Activated CD4-positive, alpha-beta T cell treated with anti-CD3 and anti-CD28 coated beads for 24 hours (primary cell): ENCODE results near the gene ZFYVE26.
"Not testable (repeated sequence)": the region's sequence is repeated elsewhere in the genome, so short reads cannot be mapped to it uniquely, and the experiment has no call there.

ENCODE experiments used
- DNase-seq, 2 donors: peaks; one replicate each; pipeline ENCODE4 v3.0.0-alpha.2; 2020; ENCODE audit warnings: low read depth in 2 of 2

Gene ZFYVE26

GRCh38 chr14:67816326-67817002 is at the start of gene ZFYVE26:
ZFYVE26 (minus strand) TSS chr14:67816590; CDS start chr14:67815963, 627 bp downstream.
- DNase-seq, result peak; percentile 77 to 79

DNA sequence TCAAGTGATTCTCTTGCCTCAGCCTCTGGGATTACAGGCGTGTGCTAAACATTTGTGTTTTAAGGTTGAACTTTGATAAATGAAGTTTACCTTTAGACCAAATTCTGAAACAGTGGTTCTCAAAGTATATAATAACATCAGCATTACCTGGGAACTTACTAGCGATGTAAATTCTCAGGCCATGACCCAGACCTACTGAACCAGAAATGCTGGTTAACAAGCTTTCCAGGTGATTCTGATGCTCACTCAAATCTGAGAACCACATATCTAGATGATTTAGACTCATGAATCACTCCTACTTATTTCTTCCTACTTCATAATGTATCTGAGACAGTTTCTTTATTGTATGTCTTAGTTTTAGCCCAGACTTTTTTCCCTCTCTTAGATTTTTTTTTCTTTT is 46.8 kb upstream of the ZFYVE26 start:
- no peak for DNase-seq

DNA sequence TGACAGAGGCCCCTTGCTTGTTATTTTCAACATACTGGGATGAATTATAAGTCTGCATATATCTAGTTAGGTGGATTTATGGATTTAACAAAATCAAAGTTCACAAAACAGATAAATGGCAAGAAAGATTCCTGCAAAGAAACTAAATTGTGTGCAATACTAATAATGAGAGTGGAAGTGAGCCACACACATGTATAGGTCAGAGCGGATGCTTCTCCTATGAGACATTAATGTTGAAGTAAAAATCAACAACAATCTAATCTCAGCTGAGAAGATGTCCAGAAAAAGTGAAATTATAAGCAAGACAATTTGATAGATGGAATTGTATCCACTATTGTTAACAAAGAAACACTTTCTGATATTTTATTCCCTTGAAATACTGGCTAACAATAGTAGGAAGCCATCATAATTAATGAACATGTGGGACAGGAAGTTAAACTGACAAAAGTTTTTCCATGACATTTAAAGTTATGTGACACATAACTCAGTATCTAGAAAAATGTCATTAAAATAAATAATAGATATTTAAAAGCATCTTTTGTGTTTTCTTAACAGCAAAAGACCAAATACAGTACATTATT is 42.9 kb upstream of the ZFYVE26 start:
- DNase-seq, result no peak

- no peak for DNase-seq
These were observed 41.5 kb upstream of the ZFYVE26 start for GRCh38 chr14:67857778-67858350.

- DNase-seq, result no peak
These were observed 40.4 kb upstream of the ZFYVE26 start for GRCh38 chr14:67856827-67857226.

DNA sequence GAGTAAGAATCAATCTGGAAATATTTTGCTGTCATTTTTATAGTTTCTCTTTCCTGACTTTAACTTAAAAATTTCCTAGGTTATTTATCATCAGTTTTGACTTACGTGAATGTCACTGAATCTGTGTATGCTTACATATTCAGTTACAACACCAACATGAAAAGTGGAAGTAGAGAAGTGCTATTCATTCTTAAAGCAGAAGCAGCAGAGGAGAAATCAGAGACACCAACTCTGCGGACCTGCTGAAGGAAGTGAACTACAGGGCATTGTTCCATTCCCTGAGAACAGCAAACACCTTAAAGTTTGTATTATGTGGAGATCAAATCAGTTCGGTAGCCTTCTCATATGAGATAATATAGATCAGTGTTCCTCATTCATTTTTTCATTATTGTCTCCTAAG is 37.3 kb upstream of the ZFYVE26 start:
- DNase-seq, result no peak

DNA sequence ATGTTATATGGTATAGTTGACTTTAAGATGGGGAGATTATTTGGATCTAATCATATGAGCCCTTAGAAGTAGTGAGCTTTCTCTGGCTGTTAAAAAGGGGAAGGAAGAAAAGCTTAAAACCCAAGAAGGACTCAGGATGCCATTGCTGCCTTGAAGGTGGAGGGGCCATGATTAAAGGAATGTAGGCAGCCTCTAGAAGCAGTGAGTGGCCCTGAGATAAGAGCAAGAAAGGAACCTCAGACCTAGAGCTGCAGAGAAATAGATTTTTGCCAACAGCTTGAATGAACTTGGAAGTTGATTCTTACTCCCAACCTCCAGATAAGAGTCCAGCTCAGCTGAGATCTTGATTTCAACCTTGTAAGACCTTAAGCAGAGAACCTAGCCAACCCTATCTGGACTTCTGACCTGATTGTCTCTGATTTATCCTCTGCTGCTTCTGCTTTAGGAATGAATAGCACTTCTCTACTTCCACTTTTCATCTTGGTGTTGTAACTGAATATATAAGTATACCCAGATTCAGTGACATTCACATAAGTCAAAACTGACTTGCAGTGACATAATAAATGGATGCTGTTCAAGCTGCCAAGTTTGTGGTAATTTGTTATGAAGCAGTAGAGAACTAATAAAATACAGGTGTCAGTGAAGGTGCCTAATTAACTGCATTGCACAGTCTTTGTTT is 36.7 kb upstream of the ZFYVE26 start:
- DNase-seq, result no peak

GRCh38 chr14:67851785-67852410 is 35.5 kb upstream of the ZFYVE26 start:
- no peak for DNase-seq

GRCh38 chr14:67850066-67850830 is 33.9 kb upstream of the ZFYVE26 start:
- no peak for DNase-seq

DNA sequence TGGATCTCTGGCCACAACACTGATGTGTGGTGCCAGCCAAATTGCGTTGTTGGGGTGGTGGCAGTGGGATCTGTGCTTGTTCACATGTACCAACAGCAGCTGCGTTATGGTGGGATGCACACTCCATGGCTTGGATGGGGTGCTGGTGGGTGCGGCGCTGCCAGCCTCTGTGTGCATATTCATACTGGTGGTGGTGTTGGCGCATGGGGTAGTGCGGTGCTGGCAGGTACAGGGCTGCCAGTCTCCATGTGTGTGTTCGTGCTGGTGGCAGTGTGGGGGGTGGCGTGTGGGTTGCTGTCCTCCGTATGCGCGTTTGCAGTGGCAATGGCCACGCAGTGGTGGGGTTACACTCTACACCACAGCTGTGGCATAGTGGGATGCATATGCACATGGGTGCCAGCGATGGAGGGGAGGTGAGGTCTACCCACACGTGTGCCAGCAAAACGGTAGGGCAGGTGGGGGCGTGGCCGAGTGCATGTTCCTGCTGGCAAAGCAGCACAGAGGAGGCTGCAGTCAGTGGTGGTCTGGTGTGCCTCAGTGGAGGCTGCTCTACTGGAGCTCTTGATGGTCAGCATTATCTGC is 29.7 kb upstream of the ZFYVE26 start:
- no peak for DNase-seq

GRCh38 chr14:67837011-67837624 is 20.7 kb upstream of the ZFYVE26 start:
- peak; percentile 38 for DNase-seq

DNA sequence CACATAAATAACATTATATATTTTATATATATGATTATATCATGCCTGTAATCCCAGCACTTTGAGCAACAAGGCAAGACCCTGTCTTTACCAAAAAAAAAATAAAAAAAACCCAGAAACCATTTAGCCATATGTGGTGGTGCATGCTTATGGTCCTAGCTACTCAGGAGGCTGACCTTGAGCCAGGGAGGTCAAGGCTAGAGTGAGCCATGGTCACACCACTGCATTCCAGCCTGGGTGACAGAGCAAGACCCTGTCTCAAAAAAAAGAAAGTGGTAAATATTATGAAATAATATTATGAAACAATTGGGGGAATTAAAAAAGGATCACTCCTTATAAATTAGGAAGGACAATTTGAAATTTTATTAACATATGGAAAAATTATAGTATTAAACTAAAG is 19.2 kb upstream of the ZFYVE26 start:
- DNase-seq, result no peak

- DNase-seq, result no peak
These were observed 17.0 kb upstream of the ZFYVE26 start for GRCh38 chr14:67833403-67833802.

GRCh38 chr14:67831113-67831512 is 14.7 kb upstream of the ZFYVE26 start:
- DNase-seq, result no peak

- DNase-seq, result no peak
These were observed 4.7 kb upstream of the ZFYVE26 start for GRCh38 chr14:67821121-67821520.

GRCh38 chr14:67820428-67820971 is 4.1 kb upstream of the ZFYVE26 start:
- no peak for DNase-seq

- DNase-seq, result peak; percentile 75 to 81
These were observed 3.4 kb upstream of the ZFYVE26 start, which contains the start of gene RAD51B for GRCh38 chr14:67819563-67820421. RAD51B (plus strand) TSS chr14:67819779.

DNA sequence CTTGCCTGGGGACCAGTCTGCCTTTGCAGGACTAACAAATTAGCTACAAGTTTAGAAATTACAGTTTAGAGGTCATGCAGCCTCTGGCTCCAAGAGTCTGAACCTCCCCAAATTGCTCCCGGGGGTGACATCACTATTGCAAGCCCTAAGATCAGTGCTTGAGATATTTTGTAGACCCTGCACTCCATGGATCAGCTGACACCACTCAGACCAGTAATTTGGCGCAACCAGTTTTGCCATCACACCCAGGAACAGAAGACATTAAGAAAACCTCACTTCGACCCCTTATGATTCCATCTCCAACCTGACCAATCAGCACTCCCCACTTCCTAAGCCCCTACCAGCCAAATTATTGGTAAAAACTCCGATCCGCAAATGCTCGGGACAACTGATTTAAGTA is 2.1 kb upstream of the ZFYVE26 start:
- DNase-seq, result not testable (repeated sequence)

- DNase-seq, result no peak
These were observed 1.5 kb upstream of the ZFYVE26 start for GRCh38 chr14:67817750-67818438.
